ENCODE data around the gene ADAMTS17. TPM values are rescaled to one million over a fixed set of nuclear protein-coding genes. Genes with fewer than 3 reads are reported as not detected.

Gene ADAMTS17
- total and polyA plus RNA-seq, 9 of the 15 experiments (the other 6 are each of a cell fraction or from before 2014, with no cell fraction given): 0.01 to 0.14 (median 0.07) TPM; not detected in 6

GRCh38 chr15:100337096-100338044 lies 4.4 kb downstream of the ADAMTS17 start:
- Histone ChIP-seq H3K9me3 (replicated peaks; ENCODE audit: control insufficient read depth, insufficient read depth, low read depth, low read length) (no peaks in the 10 kb centered on the region), H3K4me2 (ENCODE audit: insufficient read depth, low read length) (no peak overlapping the region), H3K36me3 (ENCODE audit: control insufficient read depth, insufficient read depth, low read length) (no peaks in the 10 kb centered on the region), H3K79me2 (ENCODE audit: control insufficient read depth, insufficient read depth, low read length) (no peaks in the 10 kb centered on the region), H4K20me1 (replicated peaks; ENCODE audit: control insufficient read depth, insufficient read depth, low read length) (no peaks in the 10 kb centered on the region), H3K9me1 (ENCODE audit: control insufficient read depth, insufficient read depth, low read length) (no peaks in the 10 kb centered on the region), H3K9ac (ENCODE audit: insufficient read depth in 1 of 2, low read depth in 2 of 2, low read length in 2 of 2) (no peak overlapping the region), H2AFZ (ENCODE audit: low read depth, low read length) (no peak overlapping the region), H3K4me1 (replicated peaks in 1 of 2; ENCODE audit: control insufficient read depth in 2 of 2, insufficient read depth in 2 of 2, low read length in 2 of 2) (peaks cover 0 to 7% of the 10 kb centered on the region in 2 experiments; a peak in 1 of 5 replicates), H3K4me3 (no peak overlapping the region), H3K27ac (ENCODE audit: extremely low read depth, low read depth, low read length) (no peak overlapping the region), H3K27me3 (ENCODE audit: control insufficient read depth in 2 of 2, insufficient read depth in 2 of 2, low read length in 2 of 2) (peaks cover 2 to 45% of the 10 kb centered on the region in 2 experiments; a peak in 3 of 5 replicates)
- TF ChIP-seq RNF2 (IDR thresholded peaks at IDR 0.05) (no peak), TGIF2 (CRISPR knock-in tag; IDR thresholded peaks at IDR 0.05) (no peak), ZC3H11A (IDR thresholded peaks at IDR 0.05; ENCODE audit: low read depth, low read length) (no peak), ILF3 (IDR thresholded peaks at IDR 0.05; ENCODE audit: borderline replicate concordance) (no peak), ZBTB7A (IDR thresholded peaks at IDR 0.05; ENCODE audit: borderline replicate concordance, control insufficient read depth, low read depth, low read length) (no peak), KAT2B (IDR thresholded peaks at IDR 0.05; ENCODE audit: low read depth, low read length) (no peak), PURB (CRISPR knock-in tag; IDR thresholded peaks at IDR 0.05; ENCODE audit: low read depth) (no peak), ZNF311 (CRISPR knock-in tag; IDR thresholded peaks at IDR 0.05) (no peak), SIX5 (IDR thresholded peaks at IDR 0.05; ENCODE audit: borderline replicate concordance in 1 of 2, insufficient read depth in 1 of 2, low read depth in 1 of 2, low read length in 2 of 2) (no peak), DMBX1 (CRISPR knock-in tag; IDR thresholded peaks at IDR 0.05; ENCODE audit: borderline replicate concordance) (no peak), NFIC (IDR thresholded peaks at IDR 0.05) (no peak), ZFPM2 (CRISPR knock-in tag; IDR thresholded peaks at IDR 0.05) (no peak), ELK3 (CRISPR knock-in tag; IDR thresholded peaks at IDR 0.05) (no peak), POLR2A (conservative IDR thresholded peaks at IDR 0.05) (no peak), EP300 (IDR thresholded peaks at IDR 0.05; ENCODE audit: low read length) (no peak), MAFK (IDR thresholded peaks at IDR 0.05; ENCODE audit: low read length) (no peak), ZNF696 (CRISPR knock-in tag; conservative IDR thresholded peaks at IDR 0.05) (no peak)
- DNase-seq (ENCODE audit: extremely low read depth in 1 of 4, low spot score in 3 of 4) (no peak), FAIRE-seq (no peak), ATAC-seq (no peak)
- intact Hi-C loops (cut with micrococcal nuclease): no loop called here
- no TSS peak for BruUV-seq (replicated peaks)
- 2% methylated on average over 17 of the region's 17 CpGs for WGBS (ENCODE audit: insufficient coverage, low coverage, missing lambda C conversion rate)
- CTCF ChIA-PET (ENCODE audit: low intra/inter-chr PET ratio): no interaction called here
- POLR2A ChIA-PET: interaction anchor here (0.6 kb wide), 1 partner anchor 40 kb away, joined by 4 read pairs; no protein-coding TSS in a partner anchor
- in situ Hi-C loops (cut with MboI): no loop called here
